HG03432 (cell line): ENCODE results near the gene INPP1.

Experiments used
- ATAC-seq: cut with Tn5 transposase; IDR thresholded peaks from one replicate; pipeline ENCODE4 v1.9.1; 2021; ENCODE audit warnings: mild to moderate bottlenecking, moderate library complexity; ENCODE audit not compliant: unreplicated experiment

The INPP1 gene

GRCh38 chr2:190407246-190407661 is 63.9 kb downstream of the INPP1 start:
- ATAC-seq = no peak

- peak; percentile 71 for ATAC-seq
Observed at GRCh38 chr2:190407662-190408537, 64.5 kb downstream of the INPP1 start, which contains the start of gene MFSD6. TSS of gene MFSD6 (plus strand) at chr2:190408355. CDS start at chr2:190436030, 27,675 bp downstream.

- peak; percentile 71 for ATAC-seq
Observed at GRCh38 chr2:190408538-190409271, 65.3 kb downstream of the INPP1 start.

GRCh38 chr2:190409616-190410015 is 66.2 kb downstream of the INPP1 start:
- ATAC-seq = no peak

GRCh38 chr2:190410166-190410565 is 66.8 kb downstream of the INPP1 start:
- no peak for ATAC-seq

- ATAC-seq = no peak
Observed at GRCh38 chr2:190412966-190413365, 69.6 kb downstream of the INPP1 start.

- ATAC-seq = no peak
Observed at GRCh38 chr2:190413421-190413820, 70.0 kb downstream of the INPP1 start.

- ATAC-seq = no peak
Observed at GRCh38 chr2:190415251-190415650, 71.9 kb downstream of the INPP1 start.

- peak; percentile 69 for ATAC-seq
Observed at GRCh38 chr2:190415794-190416775, 72.7 kb downstream of the INPP1 start.

- no peak for ATAC-seq
Observed at GRCh38 chr2:190417045-190417842, 73.9 kb downstream of the INPP1 start.

GRCh38 chr2:190418727-190419126 is 75.3 kb downstream of the INPP1 start:
- no peak for ATAC-seq

GRCh38 chr2:190420801-190421200 is 77.4 kb downstream of the INPP1 start:
- ATAC-seq = no peak
